GM12878 (cell line): ENCODE results near the gene CLN3.

Source experiments
- BCL11A ChIP-seq: IDR thresholded peaks from 2 replicates; pipeline ENCODE4 v1.6.1; 2011; ENCODE audit warnings: low read depth, low read length
- EGR1 ChIP-seq, 2 experiments: IDR thresholded peaks; 1 replicate in 1 of 2; 2 replicates in 1 of 2; pipeline ENCODE4 v1.6.1; 2011 to 2012; ENCODE audit warnings: low read depth in 2 of 2, low read length in 2 of 2, borderline replicate concordance in 1 of 2, mild to moderate bottlenecking in 1 of 2, moderate library complexity in 1 of 2
- EP300 ChIP-seq, 2 experiments: fragments of 150-350 bp in 1 of 2; IDR thresholded peaks; 2 replicates each; pipeline ENCODE4 v1.6.1; 2011 to 2012; ENCODE audit warnings: low read depth in 2 of 2, low read length in 2 of 2, borderline replicate concordance in 1 of 2, improper control_type of control experiment in 1 of 2, inconsistent platforms in 1 of 2; ENCODE audit not compliant: control insufficient read depth in 1 of 2
- EZH2 ChIP-seq: IDR thresholded peaks from 2 replicates; pipeline ENCODE4 v1.6.1; 2012; ENCODE audit warnings: low read depth, mild to moderate bottlenecking, control low read depth, inconsistent platforms, low read length, borderline replicate concordance; ENCODE audit not compliant: control insufficient read depth
- PML ChIP-seq: IDR thresholded peaks from 2 replicates; pipeline ENCODE4 v1.6.1; 2012; ENCODE audit warnings: low read length, inconsistent platforms
- POLR2A ChIP-seq: IDR thresholded peaks from 2 replicates; pipeline ENCODE4 v1.6.1; 2011; ENCODE audit warnings: low read depth, mild to moderate bottlenecking, low read length
- RAD51 ChIP-seq: fragments of 450-650 bp; IDR thresholded peaks from 2 replicates; pipeline ENCODE4 v1.6.1; 2016; ENCODE audit warnings: moderate library complexity, mild to moderate bottlenecking, inconsistent platforms
- SMC3 ChIP-seq: IDR thresholded peaks from 2 replicates; pipeline ENCODE4 v1.6.1; 2011; ENCODE audit warnings: low read length, improper control_type of control experiment, borderline replicate concordance
- TAF1 ChIP-seq: IDR thresholded peaks from 2 replicates; pipeline ENCODE4 v1.6.1; 2011; ENCODE audit warnings: mild to moderate bottlenecking, low read depth, low read length, borderline replicate concordance
- ZNF592 ChIP-seq: fragments of 450-650 bp; IDR thresholded peaks from 2 replicates; pipeline ENCODE4 v1.6.1; 2017; ENCODE audit warnings: mild to moderate bottlenecking, moderate library complexity

GRCh38 chr16:28524681-28525171 lies 32.9 kb upstream of the CLN3 start:
- no peak for TF ChIP-seq EGR1 (IDR thresholded peaks at IDR 0.05; ENCODE audit: borderline replicate concordance in 1 of 2, low read depth in 2 of 2, low read length in 2 of 2)
- TF ChIP-seq ZNF592: no peak
- TF ChIP-seq BCL11A: no peak
- 0 out of 2 replicates have a peak, but pooled peaks have one; percentile 3 for TF ChIP-seq SMC3
- no peak for TF ChIP-seq EP300 (IDR thresholded peaks at IDR 0.05; ENCODE audit: borderline replicate concordance in 1 of 2, control insufficient read depth in 1 of 2, low read depth in 2 of 2, low read length in 2 of 2)
- TF ChIP-seq RAD51: no peak
- no peak for TF ChIP-seq TAF1
- no peak for TF ChIP-seq POLR2A
- TF ChIP-seq PML: no peak
- TF ChIP-seq EZH2: no peak
